Activated CD8-positive, alpha-beta memory T cell treated with anti-CD3 and anti-CD28 coated beads, Interleukin-2, amount 50 U/mL, for 24 hours (primary cell): ENCODE data around the gene MPP7.

ENCODE experiments used
- DNase-seq: peaks from one replicate; pipeline ENCODE4 v3.0.0-alpha.2; 2020; ENCODE audit errors: extremely low read depth

MPP7 gene

GRCh38 chr10:28269842-28270456 lies 32.9 kb downstream of the MPP7 start:
- DNase-seq, result no peak

GRCh38 chr10:28266449-28267224 lies 36.2 kb downstream of the MPP7 start:
- DNase-seq, result no peak

- no peak for DNase-seq
Measured at GRCh38 chr10:28263136-28263857, 39.6 kb downstream of the MPP7 start.

GRCh38 chr10:28256776-28257175 lies 46.1 kb downstream of the MPP7 start:
- DNase-seq, result no peak

- no peak for DNase-seq
Measured at GRCh38 chr10:28254290-28254985, 48.4 kb downstream of the MPP7 start.

GRCh38 chr10:28253169-28253785 lies 49.6 kb downstream of the MPP7 start:
- no peak for DNase-seq
